Tibial nerve (tissue), 4 donors: ENCODE results near the gene TMEM62. TPM values are rescaled to one million over a fixed set of nuclear protein-coding genes. Genes with fewer than 3 reads are reported as not detected.

Experiments used
- DNase-seq, 2 donors: peaks; one replicate each; pipeline ENCODE4 v3.0.0-alpha.2; 2019; ENCODE audit warnings: low spot score in 2 of 2
- H3K27ac ChIP-seq, 4 donors: fragments of 200-600 bp; sonication (generic) in 3 of 4; one replicate each; pipeline ENCODE4 v1.5.1; 2017 to 2019; ENCODE audit warnings: mild to moderate bottlenecking in 1 of 4
- H3K27me3 ChIP-seq, 2 donors: fragments of 200-600 bp; sonication (generic) in 1 of 2; one replicate each; pipeline versions ENCODE4 v1.5.1 to v1.6.0; 2017 to 2019
- H3K36me3 ChIP-seq, 3 donors: fragments of 200-600 bp; sonication (generic); one replicate each; pipeline ENCODE4 v1.5.1; 2018 to 2019
- H3K4me1 ChIP-seq, 4 donors: fragments of 200-600 bp; sonication (generic) in 3 of 4; one replicate each; pipeline ENCODE4 v1.5.1; 2017 to 2019
- H3K4me3 ChIP-seq, 4 donors: fragments of 200-600 bp; sonication (generic) in 3 of 4; one replicate each; pipeline ENCODE4 v1.5.1; 2017 to 2019; ENCODE audit warnings: mild to moderate bottlenecking in 1 of 4, moderate library complexity in 1 of 4
- H3K9me3 ChIP-seq, 4 donors: fragments of 200-600 bp; sonication (generic) in 3 of 4; one replicate each; pipeline ENCODE4 v1.5.1; 2017 to 2019
- CTCF ChIP-seq, 5 experiments: fragments of 200-600 bp in 3 of 5; fragments of 450-650 bp in 2 of 5; sonication (generic) in 3 of 5; IDR thresholded peaks; one replicate each; pipeline ENCODE4 v1.5.1; 2016 to 2019; ENCODE audit warnings: antibody characterized with exemption in 5 of 5, mild to moderate bottlenecking in 3 of 5, moderate library complexity in 2 of 5
- EP300 ChIP-seq, 2 donors: sonication (generic); formaldehyde crosslinking; IDR thresholded peaks; one replicate each; pipeline ENCODE4 v1.6.1; 2017; ENCODE audit warnings: antibody characterized with exemption in 2 of 2, mild to moderate bottlenecking in 1 of 2
- POLR2A ChIP-seq, 2 donors: fragments of 450-650 bp; IDR thresholded peaks; one replicate each; pipeline ENCODE4 v1.6.1; 2017; ENCODE audit warnings: antibody characterized with exemption in 2 of 2, mild to moderate bottlenecking in 2 of 2, moderate library complexity in 2 of 2
- WGBS, 2 donors: methylation state at CpG; one replicate each; pipeline ENCODE4 v1.1.5; 2018; 5-methylcytosine and 5-hydroxymethylcytosine counted together
- total RNA-seq, 4 donors: library from RNA; depleted of rRNA; stranded (reverse); fragments of >200 nt; gene quantifications; one replicate each; pipeline ENCODE4 v1.1.0, GENCODE V29; 2016

The TMEM62 gene
- total RNA-seq = 10 to 100 TPM; 19.5 to 49.8 (median 35.6) TPM

- 0 to 1% methylated on average over 33 to 45 of the region's 66 CpGs for WGBS, 2 donors
- Histone ChIP-seq H3K9me3 (peaks cover 0 to under 1% (median 0%) of the 10 kb centered on the region in 4 donors), H3K4me3 (peak within 1 kb of the TSS; percentile 66 to 95 (median 76)), H3K4me1 (peaks cover 0 to 21% (median 5%) of the 10 kb centered on the region in 4 donors), H3K27ac (peak within 1 kb of the TSS; percentile 53 to 90 (median 84)), H3K36me3 (peaks cover 0 to 25% (median 7%) of the 10 kb centered on the region in 3 donors), H3K27me3 (no peaks in the 10 kb centered on the region)
- peak; percentile 64 to 66 for DNase-seq
- TF ChIP-seq CTCF (IDR thresholded peaks at IDR 0.05) = peak in 2 of 5 experiments; percentile 11 to 38
- TF ChIP-seq EP300 (IDR thresholded peaks at IDR 0.05) = peak in 1 of 2 donors; percentile 81
- TF ChIP-seq POLR2A (IDR thresholded peaks at IDR 0.05) = peak; percentile 22 to 55
Observed at GRCh38 chr15:43133430-43134156, at the start of gene TMEM62. TMEM62 (plus strand) TSS chr15:43133586; CDS start chr15:43133803, 217 bp downstream.

- Histone ChIP-seq H3K9me3 (no peaks in the 10 kb centered on the region), H3K4me1 (peaks cover 0 to 14% (median 3%) of the 10 kb centered on the region in 4 donors), H3K27ac (no peak overlapping the region), H3K27me3 (no peaks in the 10 kb centered on the region), H3K36me3 (peaks cover 0 to 29% (median 0%) of the 10 kb centered on the region in 3 donors), H3K4me3 (no peak overlapping the region)
- TF ChIP-seq EP300 (IDR thresholded peaks at IDR 0.05) = no peak
- TF ChIP-seq POLR2A (IDR thresholded peaks at IDR 0.05) = no peak
- no peak for TF ChIP-seq CTCF (IDR thresholded peaks at IDR 0.05)
- no peak for DNase-seq
Observed at GRCh38 chr15:43085921-43086320, 47.5 kb upstream of the TMEM62 start.

GRCh38 chr15:43086551-43086950 is 46.8 kb upstream of the TMEM62 start:
- DNase-seq = no peak
- H3K36me3 ChIP-seq = peaks cover 0 to 23% (median 0%) of the 10 kb centered on the region in 3 donors
- no peaks in the 10 kb centered on the region for H3K27me3 ChIP-seq
- TF ChIP-seq POLR2A (IDR thresholded peaks at IDR 0.05) (no peak), CTCF (IDR thresholded peaks at IDR 0.05) (no peak), EP300 (IDR thresholded peaks at IDR 0.05) (no peak)
- 53% methylated on average over 1 of the region's 1 CpG for WGBS, 2 donors
- no peak overlapping the region for H3K4me3 ChIP-seq
- no peak overlapping the region for H3K27ac ChIP-seq
- no peaks in the 10 kb centered on the region for H3K9me3 ChIP-seq
- peaks cover 0 to 14% (median 3%) of the 10 kb centered on the region in 4 donors for H3K4me1 ChIP-seq

- Histone ChIP-seq H3K27me3 (no peaks in the 10 kb centered on the region), H3K4me3 (no peak overlapping the region), H3K36me3 (no peaks in the 10 kb centered on the region), H3K4me1 (peaks cover 0 to 21% (median 0%) of the 10 kb centered on the region in 4 donors), H3K27ac (peak overlapping the region in 2 of 4 donors; percentile 63 to 74), H3K9me3 (no peaks in the 10 kb centered on the region)
- WGBS, 2 donors = 96 to 97% methylated on average over 4 of the region's 4 CpGs
- no peak for TF ChIP-seq CTCF (IDR thresholded peaks at IDR 0.05)
- no peak for TF ChIP-seq EP300 (IDR thresholded peaks at IDR 0.05)
- no peak for TF ChIP-seq POLR2A (IDR thresholded peaks at IDR 0.05)
- DNase-seq = no peak
Observed at GRCh38 chr15:43091859-43092258, 41.5 kb upstream of the TMEM62 start.

GRCh38 chr15:43093026-43093425 is 40.4 kb upstream of the TMEM62 start:
- H3K9me3 ChIP-seq = no peaks in the 10 kb centered on the region
- 66 to 68% methylated on average over 1 of the region's 1 CpG for WGBS, 2 donors
- H3K4me1 ChIP-seq = peaks cover 0 to 30% (median 0%) of the 10 kb centered on the region in 4 donors
- no peak overlapping the region for H3K4me3 ChIP-seq
- TF ChIP-seq CTCF (IDR thresholded peaks at IDR 0.05) = no peak
- no peak for TF ChIP-seq EP300 (IDR thresholded peaks at IDR 0.05)
- TF ChIP-seq POLR2A (IDR thresholded peaks at IDR 0.05) = no peak
- H3K27me3 ChIP-seq = no peaks in the 10 kb centered on the region
- H3K27ac ChIP-seq = peak overlapping the region in 2 of 4 donors; percentile 52 to 63
- DNase-seq = no peak
- peaks cover 0 to 9% (median 0%) of the 10 kb centered on the region in 3 donors for H3K36me3 ChIP-seq
